ENCODE results near the gene MARCO. TPM values are rescaled to one million over a fixed set of nuclear protein-coding genes. Genes with fewer than 3 reads are reported as not detected.

Gene MARCO
- total RNA-seq, 3 donors from 2014 or later, result 6.6 to 58.6 (median 6.9) TPM

- H3K27ac ChIP-seq, result no peak overlapping the region
- no peaks in the 10 kb centered on the region for H3K36me3 ChIP-seq
- no peak overlapping the region for H3K4me3 ChIP-seq
- no peaks in the 10 kb centered on the region for H3K27me3 ChIP-seq
- H3K9me3 ChIP-seq, result peaks cover 0 to 10% of the 10 kb centered on the region in 2 donors
- intact Hi-C loops (cut with DNase I; ENCODE audit: low total_unique reads), result no loop called here
- DNase-seq (ENCODE audit: low spot score in 2 of 2), result no peak
- H3K4me1 ChIP-seq, result no peaks in the 10 kb centered on the region
- TF ChIP-seq POLR2A (IDR thresholded peaks at IDR 0.05) (no peak), POLR2AphosphoS5 (IDR thresholded peaks at IDR 0.05) (no peak), CTCF (IDR thresholded peaks at IDR 0.05) (no peak)
These were observed 38.0 kb downstream of the MARCO start for GRCh38 chr2:118980022-118980421.

- DNase-seq (ENCODE audit: low spot score in 2 of 2), result no peak
- Histone ChIP-seq H3K27ac (no peak overlapping the region), H3K4me1 (no peaks in the 10 kb centered on the region), H3K9me3 (peaks cover 0 to 10% of the 10 kb centered on the region in 2 donors), H3K27me3 (no peaks in the 10 kb centered on the region), H3K36me3 (no peaks in the 10 kb centered on the region), H3K4me3 (no peak overlapping the region)
- TF ChIP-seq CTCF (IDR thresholded peaks at IDR 0.05) (no peak), POLR2AphosphoS5 (IDR thresholded peaks at IDR 0.05) (no peak), POLR2A (IDR thresholded peaks at IDR 0.05) (no peak)
- intact Hi-C loops (cut with DNase I; ENCODE audit: low total_unique reads), result no loop called here
These were observed 38.6 kb downstream of the MARCO start for GRCh38 chr2:118980573-118980972.

- no peaks in the 10 kb centered on the region for H3K4me1 ChIP-seq
- intact Hi-C loops (cut with DNase I; ENCODE audit: low total_unique reads), result no loop called here
- no peaks in the 10 kb centered on the region for H3K27me3 ChIP-seq
- H3K4me3 ChIP-seq, result no peak overlapping the region
- DNase-seq (ENCODE audit: low spot score in 2 of 2), result peak in 1 of 2 donors; percentile 40
- H3K36me3 ChIP-seq, result no peaks in the 10 kb centered on the region
- H3K9me3 ChIP-seq, result peaks cover 0 to 7% of the 10 kb centered on the region in 2 donors
- TF ChIP-seq POLR2AphosphoS5 (IDR thresholded peaks at IDR 0.05) (no peak), POLR2A (IDR thresholded peaks at IDR 0.05) (no peak), CTCF (IDR thresholded peaks at IDR 0.05) (no peak)
- peak overlapping the region in 1 of 2 donors; percentile 12 for H3K27ac ChIP-seq
These were observed 39.6 kb downstream of the MARCO start for GRCh38 chr2:118981632-118982031.

- H3K9me3 ChIP-seq, result peaks cover 0 to 3% of the 10 kb centered on the region in 2 donors
- DNase-seq (ENCODE audit: low spot score in 2 of 2), result no peak
- intact Hi-C loops (cut with DNase I; ENCODE audit: low total_unique reads), result no loop called here
- H3K36me3 ChIP-seq, result no peaks in the 10 kb centered on the region
- no peaks in the 10 kb centered on the region for H3K27me3 ChIP-seq
- TF ChIP-seq POLR2AphosphoS5 (IDR thresholded peaks at IDR 0.05) (no peak), CTCF (IDR thresholded peaks at IDR 0.05) (no peak), POLR2A (IDR thresholded peaks at IDR 0.05) (no peak)
- peak overlapping the region in 1 of 2 donors; percentile 12 for H3K27ac ChIP-seq
- no peaks in the 10 kb centered on the region for H3K4me1 ChIP-seq
- H3K4me3 ChIP-seq, result no peak overlapping the region
These were observed 40.0 kb downstream of the MARCO start for GRCh38 chr2:118982039-118982438.

- no peaks in the 10 kb centered on the region for H3K36me3 ChIP-seq
These were observed 41.1 kb downstream of the MARCO start for GRCh38 chr2:118983133-118983532.

More at GRCh38 chr2:118983133-118983532, 41.1 kb downstream of the MARCO start:
- no peak overlapping the region for H3K27ac ChIP-seq
- intact Hi-C loops (cut with DNase I; ENCODE audit: low total_unique reads), result no loop called here
- H3K9me3 ChIP-seq, result no peaks in the 10 kb centered on the region
- no peaks in the 10 kb centered on the region for H3K4me1 ChIP-seq
- no peak overlapping the region for H3K4me3 ChIP-seq
- H3K27me3 ChIP-seq, result no peaks in the 10 kb centered on the region
- no peak for DNase-seq (ENCODE audit: low spot score in 2 of 2)
- no peak for TF ChIP-seq CTCF (IDR thresholded peaks at IDR 0.05)
- no peak for TF ChIP-seq POLR2AphosphoS5 (IDR thresholded peaks at IDR 0.05)
- TF ChIP-seq POLR2A (IDR thresholded peaks at IDR 0.05), result no peak
